Naive B cell (primary cell): ENCODE data around the gene FBXL13. TPM values are rescaled to one million over a fixed set of nuclear protein-coding genes. Genes with fewer than 3 reads are reported as not detected.
"Not testable (repeated sequence)": the region's sequence is repeated elsewhere in the genome, so short reads cannot be mapped to it uniquely, and the experiment has no call there.

ENCODE experiments used
- ATAC-seq, 2 donors: fragments of 150-1000 bp; cut with Tn5 transposase; 2 replicates each; pipeline ENCODE4 v1.10.0; 2021; ENCODE audit warnings: low read depth in 2 of 2, mild to moderate bottlenecking in 2 of 2, moderate library complexity in 2 of 2
- DNase-seq: peaks from one replicate; pipeline ENCODE4 v3.0.0; 2022
- H3K27ac Mint-ChIP-seq, 6 donors: one replicate each; pipeline ENCODE4 v1.8.0; 2020 to 2022; ENCODE audit warnings: mild to moderate bottlenecking in 6 of 6, mixed read lengths in 6 of 6, moderate library complexity in 5 of 6, inconsistent platforms in 2 of 6
- H3K27me3 Mint-ChIP-seq, 3 donors: one replicate each; pipeline ENCODE4 v1.8.0; 2021 to 2022; ENCODE audit warnings: mixed read lengths in 3 of 3, mild to moderate bottlenecking in 1 of 3
- H3K36me3 Mint-ChIP-seq, 2 donors: one replicate each; pipeline ENCODE4 v1.8.0; 2020 to 2022; ENCODE audit warnings: mixed read lengths in 2 of 2, inconsistent platforms in 1 of 2, mild to moderate bottlenecking in 1 of 2
- H3K4me1 Mint-ChIP-seq, 3 donors: one replicate each; pipeline ENCODE4 v1.8.0; 2020 to 2022; ENCODE audit warnings: mixed read lengths in 3 of 3, inconsistent platforms in 1 of 3, mild to moderate bottlenecking in 1 of 3, moderate library complexity in 1 of 3
- H3K4me3 Mint-ChIP-seq, 8 donors: one replicate each; pipeline ENCODE4 v1.8.0; 2020 to 2022; ENCODE audit warnings: mild to moderate bottlenecking in 8 of 8, mixed read lengths in 8 of 8, moderate library complexity in 8 of 8, inconsistent platforms in 2 of 8
- H3K9me3 Mint-ChIP-seq, 7 donors: one replicate each; pipeline ENCODE4 v1.8.0; 2020 to 2022; ENCODE audit warnings: mixed read lengths in 7 of 7, mild to moderate bottlenecking in 5 of 7, inconsistent platforms in 2 of 7, moderate library complexity in 1 of 7
- polyA plus RNA-seq, 6 donors: library from polyadenylated mRNA; unstranded; fragments of 300-500 nt; fragmentation: Illumina TruSeq; gene quantifications; one replicate each; pipeline ENCODE4 v1.2.3, GENCODE V29; 2021; ENCODE audit warnings: low read depth in 6 of 6

FBXL13 gene
- polyA plus RNA-seq, 6 donors from 2014 or later: 0.45 to 1.8 (median 0.72) TPM; not detected in 1

DNA sequence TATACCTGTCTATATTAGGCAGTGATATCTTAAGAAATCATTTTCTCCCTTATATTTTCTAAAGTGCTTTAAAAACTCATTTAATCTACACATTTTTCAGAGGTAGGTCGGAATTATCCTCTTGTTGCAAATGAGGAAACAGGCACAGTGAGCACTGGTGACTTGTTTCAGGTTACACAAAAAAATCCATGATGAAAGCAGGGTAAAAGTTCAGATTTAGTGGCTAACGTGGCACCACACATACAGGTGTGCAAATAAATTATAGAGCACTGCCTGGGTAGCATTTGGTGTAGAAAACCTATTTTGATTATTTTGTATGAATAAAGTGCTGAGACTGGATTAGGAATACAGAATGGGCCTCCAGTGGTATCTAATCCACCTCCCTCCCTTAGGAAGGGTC lies 26.9 kb upstream of the FBXL13 start:
- H3K9me3 Mint-ChIP-seq: no peaks in the 10 kb centered on the region
- peaks cover 4 to 7% of the 10 kb centered on the region in 2 donors for H3K36me3 Mint-ChIP-seq
- ATAC-seq: no peak

GRCh38 chr7:103100348-103100747 lies 25.8 kb upstream of the FBXL13 start:
- H3K9me3 Mint-ChIP-seq: no peaks in the 10 kb centered on the region
- peak overlapping the region in 3 of 6 donors; percentile 27 to 38 (median 34) for H3K27ac Mint-ChIP-seq
- H3K36me3 Mint-ChIP-seq: peaks cover 4 to 7% of the 10 kb centered on the region in 2 donors
- H3K4me3 Mint-ChIP-seq: no peak overlapping the region
- H3K4me1 Mint-ChIP-seq: no peaks in the 10 kb centered on the region
- no peak for ATAC-seq
- DNase-seq: no peak
- no peaks in the 10 kb centered on the region for H3K27me3 Mint-ChIP-seq

More for the DNA sequence above, 26.9 kb upstream of the FBXL13 start:
- no peak overlapping the region for H3K4me3 Mint-ChIP-seq
- no peak overlapping the region for H3K27ac Mint-ChIP-seq
- DNase-seq: no peak
- H3K27me3 Mint-ChIP-seq: no peaks in the 10 kb centered on the region
- no peaks in the 10 kb centered on the region for H3K4me1 Mint-ChIP-seq

- ATAC-seq: no peak
- DNase-seq: no peak
- peak overlapping the region in 1 of 6 donors; percentile 23 for H3K27ac Mint-ChIP-seq
- H3K27me3 Mint-ChIP-seq: no peaks in the 10 kb centered on the region
- peaks cover 0 to 3% (median 0%) of the 10 kb centered on the region in 3 donors for H3K4me1 Mint-ChIP-seq
- no peak overlapping the region for H3K4me3 Mint-ChIP-seq
- H3K36me3 Mint-ChIP-seq: no peaks in the 10 kb centered on the region
- H3K9me3 Mint-ChIP-seq: no peaks in the 10 kb centered on the region
Observed at GRCh38 chr7:103097041-103097440, 22.4 kb upstream of the FBXL13 start.

- H3K4me1 Mint-ChIP-seq, H3K36me3 Mint-ChIP-seq, H3K27me3 Mint-ChIP-seq, H3K9me3 Mint-ChIP-seq, H3K4me3 Mint-ChIP-seq, ATAC-seq, DNase-seq: not testable (repeated sequence)
- peak overlapping the region in 1 of 6 donors; percentile 33 for H3K27ac Mint-ChIP-seq
Observed at GRCh38 chr7:103095558-103095957, 21.0 kb upstream of the FBXL13 start.

- no peaks in the 10 kb centered on the region for H3K27me3 Mint-ChIP-seq
- no peak overlapping the region for H3K4me3 Mint-ChIP-seq
- no peaks in the 10 kb centered on the region for H3K36me3 Mint-ChIP-seq
- H3K27ac Mint-ChIP-seq: no peak overlapping the region
- DNase-seq (no peak), ATAC-seq (no peak)
- peaks cover 0 to 3% (median 0%) of the 10 kb centered on the region in 3 donors for H3K4me1 Mint-ChIP-seq
- no peaks in the 10 kb centered on the region for H3K9me3 Mint-ChIP-seq
Observed at GRCh38 chr7:103094102-103094501, 19.5 kb upstream of the FBXL13 start.

DNA sequence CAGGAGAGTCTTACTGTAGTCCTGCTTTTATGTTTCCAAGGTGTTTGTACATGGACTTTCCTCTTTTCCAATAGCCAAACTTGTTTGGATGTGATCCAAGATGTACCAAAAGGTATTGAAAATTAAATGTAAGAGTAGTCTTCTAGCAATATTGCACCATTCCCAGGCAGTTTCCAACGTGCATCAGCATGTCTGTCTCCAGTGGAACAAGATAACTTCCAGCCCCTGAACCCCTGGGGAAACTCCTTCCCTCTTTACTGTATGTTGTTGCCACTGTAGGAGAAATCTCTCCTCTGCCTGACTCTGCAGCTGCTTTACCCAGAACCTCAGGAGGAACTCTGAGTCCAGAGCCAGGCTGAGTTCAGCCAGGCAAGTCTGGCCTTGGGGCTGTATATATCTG lies 18.8 kb upstream of the FBXL13 start:
- H3K36me3 Mint-ChIP-seq: peaks cover 0 to under 1% of the 10 kb centered on the region in 2 donors
- ATAC-seq (no peak), DNase-seq (no peak)
- H3K27ac Mint-ChIP-seq: peak overlapping the region in 2 of 6 donors; percentile 42 to 94
- peaks cover 0 to 3% (median 0%) of the 10 kb centered on the region in 3 donors for H3K4me1 Mint-ChIP-seq
- no peaks in the 10 kb centered on the region for H3K27me3 Mint-ChIP-seq
- no peak overlapping the region for H3K4me3 Mint-ChIP-seq
- H3K9me3 Mint-ChIP-seq: no peaks in the 10 kb centered on the region

DNA sequence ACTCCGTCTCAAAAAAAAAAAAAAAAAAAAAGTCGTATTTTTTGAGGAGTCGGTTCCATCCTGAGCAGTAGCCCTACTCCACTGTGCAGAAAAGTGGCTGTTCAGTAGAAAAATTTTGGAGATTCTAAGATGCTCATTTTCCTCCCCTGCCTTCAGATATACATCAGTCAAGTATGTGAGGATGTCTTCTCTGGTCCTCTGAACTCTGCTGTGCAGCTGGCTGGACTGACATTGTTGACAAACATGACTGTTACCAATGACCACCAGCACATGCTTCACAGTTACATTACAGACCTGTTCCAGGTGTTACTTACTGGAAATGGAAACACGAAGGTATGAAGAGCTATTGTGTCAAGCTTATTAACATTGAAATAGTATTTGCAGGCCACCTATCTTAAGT lies 17.7 kb upstream of the FBXL13 start:
- not testable (repeated sequence) for H3K9me3 Mint-ChIP-seq, H3K4me1 Mint-ChIP-seq, DNase-seq, H3K27me3 Mint-ChIP-seq, ATAC-seq, H3K36me3 Mint-ChIP-seq, H3K4me3 Mint-ChIP-seq
- H3K27ac Mint-ChIP-seq: peak overlapping the region in 1 of 6 donors; percentile 16

DNA sequence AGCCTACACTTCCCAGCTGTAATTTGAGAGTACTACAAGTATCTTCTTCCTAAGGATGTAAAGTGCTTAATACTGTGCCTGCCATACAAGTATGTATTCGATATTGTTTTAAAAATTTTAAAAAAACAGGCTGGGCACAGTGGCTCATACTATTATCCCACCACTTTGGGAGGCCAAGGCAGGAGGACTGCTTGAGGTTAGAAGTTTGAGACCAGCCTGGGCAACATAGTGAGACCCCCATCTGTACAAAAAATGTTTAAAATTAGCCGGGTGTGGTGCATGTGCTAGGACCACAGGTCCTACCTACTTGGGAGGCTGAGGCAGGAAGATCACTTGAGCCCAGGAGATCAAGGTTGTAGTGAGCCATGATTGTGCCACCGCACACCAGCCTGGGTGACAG lies 8.6 kb upstream of the FBXL13 start:
- no peak overlapping the region for H3K27ac Mint-ChIP-seq
- peaks cover 4 to 5% (median 4%) of the 10 kb centered on the region in 3 donors for H3K4me1 Mint-ChIP-seq
- DNase-seq (no peak), ATAC-seq (no peak)
- H3K9me3 Mint-ChIP-seq: no peaks in the 10 kb centered on the region
- no peaks in the 10 kb centered on the region for H3K27me3 Mint-ChIP-seq
- peaks cover 0 to 6% of the 10 kb centered on the region in 2 donors for H3K36me3 Mint-ChIP-seq
- no peak overlapping the region for H3K4me3 Mint-ChIP-seq

- no peak for ATAC-seq
- H3K4me3 Mint-ChIP-seq: no peak overlapping the region
Observed at GRCh38 chr7:103082497-103082896, 7.9 kb upstream of the FBXL13 start.

DNA sequence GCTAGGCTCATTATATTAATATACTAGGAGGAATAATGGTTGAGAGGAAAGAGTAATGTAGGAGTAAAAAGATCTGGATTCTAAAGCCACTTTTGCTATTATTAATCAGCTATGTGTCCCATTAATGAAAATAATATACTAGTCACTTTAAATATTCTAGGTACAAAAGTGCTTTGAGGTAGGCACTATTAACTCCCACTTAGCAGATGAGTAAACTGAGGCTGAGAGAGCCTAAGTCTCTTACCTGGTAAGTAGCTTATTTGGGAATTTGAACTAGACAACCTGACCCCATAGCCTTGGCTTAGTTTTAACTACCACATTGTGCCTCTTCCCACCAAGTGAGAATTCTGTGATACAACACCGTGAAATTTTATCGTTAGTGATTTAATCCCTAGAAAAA lies 6.3 kb upstream of the FBXL13 start:
- ATAC-seq (no peak), DNase-seq (no peak)
- Mint-ChIP-seq H3K27ac (peak overlapping the region in 1 of 6 donors; percentile 60), H3K27me3 (no peaks in the 10 kb centered on the region), H3K9me3 (no peaks in the 10 kb centered on the region), H3K4me3 (no peak overlapping the region), H3K4me1 (peaks cover 8 to 17% (median 10%) of the 10 kb centered on the region in 3 donors), H3K36me3 (no peaks in the 10 kb centered on the region)

More at GRCh38 chr7:103082497-103082896, 7.9 kb upstream of the FBXL13 start:
- no peaks in the 10 kb centered on the region for H3K27me3 Mint-ChIP-seq
- peaks cover 6 to 11% (median 10%) of the 10 kb centered on the region in 3 donors for H3K4me1 Mint-ChIP-seq
- H3K9me3 Mint-ChIP-seq: no peaks in the 10 kb centered on the region
- H3K27ac Mint-ChIP-seq: no peak overlapping the region
- no peak for DNase-seq
- H3K36me3 Mint-ChIP-seq: peaks cover 0 to 3% of the 10 kb centered on the region in 2 donors

- H3K36me3 Mint-ChIP-seq: no peaks in the 10 kb centered on the region
- no peak overlapping the region for H3K27ac Mint-ChIP-seq
- H3K27me3 Mint-ChIP-seq: no peaks in the 10 kb centered on the region
- H3K4me1 Mint-ChIP-seq: peaks cover 14 to 23% (median 17%) of the 10 kb centered on the region in 3 donors
- no peak for DNase-seq
- peak overlapping the region in 1 of 8 donors; percentile 33 for H3K4me3 Mint-ChIP-seq
- no peak for ATAC-seq
- H3K9me3 Mint-ChIP-seq: no peaks in the 10 kb centered on the region
Observed at GRCh38 chr7:103079836-103080235, 5.2 kb upstream of the FBXL13 start.

DNA sequence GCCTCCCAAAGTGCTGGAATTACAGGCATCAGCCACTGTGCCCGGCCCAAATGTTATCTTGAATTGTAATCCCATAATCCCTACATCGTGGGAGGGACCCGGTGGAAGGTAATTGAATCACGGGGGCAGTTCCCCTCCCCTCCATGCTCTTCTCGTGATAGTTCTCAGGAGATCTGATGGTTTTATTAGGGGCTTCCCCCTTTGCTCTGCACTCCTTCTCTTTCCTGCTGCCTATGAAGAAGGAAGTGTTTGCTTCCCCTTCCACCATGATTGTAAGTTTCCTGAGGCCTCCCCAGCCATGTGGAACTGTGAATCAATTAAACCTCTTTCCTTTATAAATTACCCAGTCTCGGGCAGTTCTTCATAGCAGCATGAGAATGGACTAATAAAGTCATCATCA lies 3.6 kb upstream of the FBXL13 start:
- peak overlapping the region in 3 of 6 donors; percentile 54 to 71 (median 69) for H3K27ac Mint-ChIP-seq
- H3K27me3 Mint-ChIP-seq, DNase-seq, H3K36me3 Mint-ChIP-seq, H3K9me3 Mint-ChIP-seq, ATAC-seq: not testable (repeated sequence)
- H3K4me3 Mint-ChIP-seq: peak overlapping the region in 3 of 8 donors; percentile 20 to 65 (median 29)
- H3K4me1 Mint-ChIP-seq: peaks cover 25 to 35% (median 29%) of the 10 kb centered on the region in 3 donors

DNA sequence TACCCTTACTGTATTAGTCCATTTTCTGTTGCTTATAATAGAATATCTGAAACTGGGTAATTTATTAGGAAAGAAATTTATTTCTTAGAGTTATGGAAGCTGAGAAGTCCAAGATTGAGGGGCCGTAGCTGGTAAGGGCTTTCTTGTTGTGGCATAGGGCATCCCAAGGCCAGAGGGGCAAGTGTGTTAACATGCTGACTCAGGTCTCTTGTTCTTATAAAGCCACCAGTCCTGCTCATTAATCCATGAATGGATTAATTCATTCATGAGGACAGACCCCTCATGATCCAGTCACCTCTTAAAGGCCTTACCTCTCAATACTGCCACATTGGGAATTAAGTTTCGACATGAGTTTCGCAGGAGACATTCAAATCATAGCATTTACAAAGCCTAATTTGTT lies 2.7 kb upstream of the FBXL13 start:
- DNase-seq: no peak
- ATAC-seq: no peak
- Mint-ChIP-seq H3K27ac (peak overlapping the region in 1 of 6 donors; percentile 65), H3K4me3 (peak overlapping the region in 2 of 8 donors; percentile 25 to 89), H3K27me3 (no peaks in the 10 kb centered on the region), H3K36me3 (no peaks in the 10 kb centered on the region), H3K9me3 (no peaks in the 10 kb centered on the region), H3K4me1 (peaks cover 25 to 35% (median 29%) of the 10 kb centered on the region in 3 donors)

DNA sequence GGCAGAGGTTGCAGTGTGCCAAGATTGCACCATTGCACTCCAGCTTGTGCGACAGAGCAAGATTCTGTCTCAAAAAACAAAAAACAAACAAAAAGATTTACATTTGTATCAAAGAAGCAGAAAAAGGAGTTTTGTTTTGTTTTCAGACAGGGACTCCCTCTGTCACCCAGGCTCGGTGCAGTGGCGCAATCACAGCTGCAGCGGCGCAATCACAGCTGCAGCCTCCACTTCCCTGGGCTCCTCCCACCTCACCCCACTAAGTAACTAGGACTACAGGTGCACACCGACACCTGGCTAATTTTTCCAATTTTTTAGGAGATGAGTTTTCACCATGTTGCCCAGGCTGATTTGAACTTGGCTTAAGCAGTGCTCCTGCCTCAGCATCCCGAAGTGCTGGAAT lies 2.2 kb upstream of the FBXL13 start:
- H3K4me3 Mint-ChIP-seq: peak overlapping the region in 6 of 8 donors; percentile 60 to 98 (median 94)
- H3K36me3 Mint-ChIP-seq: no peaks in the 10 kb centered on the region
- H3K27me3 Mint-ChIP-seq: no peaks in the 10 kb centered on the region
- DNase-seq (no peak), ATAC-seq (no peak)
- peak overlapping the region in 1 of 6 donors; percentile 85 for H3K27ac Mint-ChIP-seq
- H3K4me1 Mint-ChIP-seq: peaks cover 25 to 35% (median 29%) of the 10 kb centered on the region in 3 donors
- no peaks in the 10 kb centered on the region for H3K9me3 Mint-ChIP-seq
